Glutamatergic neuron (in vitro differentiated cells): Measurements from ENCODE around the gene PEX7. TPM values are rescaled to one million over a fixed set of nuclear protein-coding genes. Genes with fewer than 3 reads are reported as not detected.

ENCODE experiments used
- DNase-seq: peaks from one replicate; pipeline ENCODE4 v3.0.0; 2022
- H3K27ac Mint-ChIP-seq: one replicate; pipeline ENCODE4 v1.8.0; 2020; ENCODE audit warnings: mild to moderate bottlenecking, mixed read lengths, inconsistent platforms; ENCODE audit not compliant: unreplicated experiment
- H3K27me3 Mint-ChIP-seq: one replicate; pipeline ENCODE4 v1.8.0; 2020; ENCODE audit warnings: mild to moderate bottlenecking, moderate library complexity, mixed read lengths, inconsistent platforms; ENCODE audit not compliant: unreplicated experiment
- H3K36me3 Mint-ChIP-seq: one replicate; pipeline ENCODE4 v1.8.0; 2020; ENCODE audit warnings: mild to moderate bottlenecking, mixed read lengths, inconsistent platforms; ENCODE audit not compliant: unreplicated experiment
- H3K4me1 Mint-ChIP-seq: one replicate; pipeline ENCODE4 v1.8.0; 2020; ENCODE audit warnings: mild to moderate bottlenecking, low read depth, mixed read lengths, inconsistent platforms; ENCODE audit not compliant: unreplicated experiment
- H3K4me3 Mint-ChIP-seq: one replicate; pipeline ENCODE4 v1.8.0; 2020; ENCODE audit warnings: mild to moderate bottlenecking, mixed read lengths, inconsistent platforms; ENCODE audit not compliant: unreplicated experiment
- H3K9me3 Mint-ChIP-seq: one replicate; pipeline ENCODE4 v1.8.0; 2020; ENCODE audit warnings: mild to moderate bottlenecking, moderate library complexity, mixed read lengths, inconsistent platforms; ENCODE audit not compliant: unreplicated experiment
- total RNA-seq: library from RNA; stranded (reverse); fragmentation: NEBNext Ultra II Directional; extraction: Animal tissue kit (Norgen Biotek cat#: 25700); gene quantifications from one replicate; pipeline ENCODE4 v1.2.1, GENCODE V29; 2021; ENCODE audit not compliant: unreplicated experiment
- TF ChIP-seq, protein P1 (sequence below): fragments of 200-600 bp; sonication (generic); IDR thresholded peaks from one replicate; pipeline ENCODE4 v1.5.0; 2021; ENCODE audit not compliant: partially characterized antibody, unreplicated experiment

PEX7 gene
- total RNA-seq, 1 donor from 2014 or later = 4.1 TPM

DNA sequence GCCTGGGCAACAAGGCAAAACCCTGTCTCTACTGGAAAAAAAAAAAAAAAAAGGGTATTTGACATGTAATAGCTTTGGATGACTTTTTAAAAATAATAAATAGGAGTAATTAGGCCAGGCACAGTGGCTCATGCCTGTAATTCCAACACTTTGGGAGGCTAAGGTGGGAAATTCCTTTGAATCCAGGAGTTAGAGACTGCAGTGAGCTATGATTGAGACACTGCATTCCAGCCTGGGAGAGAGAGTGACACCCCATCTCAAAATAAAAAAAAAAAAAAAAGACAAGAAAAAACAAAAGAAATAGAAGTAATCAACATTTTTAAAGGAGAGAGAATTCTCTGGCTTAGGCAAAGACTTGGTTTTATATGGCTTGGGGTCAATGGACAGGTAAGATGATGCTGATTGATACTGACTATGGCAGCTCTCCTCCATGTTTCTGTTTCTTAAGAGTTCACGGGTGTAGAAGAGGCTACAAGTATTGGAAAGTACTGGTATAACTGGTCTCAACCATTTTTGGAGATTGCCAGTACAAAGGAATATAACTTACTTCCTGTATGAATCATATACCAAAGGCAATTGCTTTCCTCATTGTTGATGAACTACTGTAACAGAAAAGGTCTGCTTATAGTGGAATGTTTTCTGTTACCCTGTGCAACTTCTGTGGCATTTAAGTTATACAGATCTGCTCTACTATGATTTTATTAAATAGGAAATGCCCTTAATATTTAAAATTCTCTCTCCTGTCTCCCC, 40.2 kb upstream of the PEX7 start:
- DNase-seq = no peak
- Mint-ChIP-seq H3K4me3 (no peak overlapping the region), H3K4me1 (no peaks in the 10 kb centered on the region), H3K27me3 (no peaks in the 10 kb centered on the region), H3K27ac (no peak overlapping the region), H3K36me3 (no peaks in the 10 kb centered on the region), H3K9me3 (no peaks in the 10 kb centered on the region)
- TF ChIP-seq, protein P1, sequence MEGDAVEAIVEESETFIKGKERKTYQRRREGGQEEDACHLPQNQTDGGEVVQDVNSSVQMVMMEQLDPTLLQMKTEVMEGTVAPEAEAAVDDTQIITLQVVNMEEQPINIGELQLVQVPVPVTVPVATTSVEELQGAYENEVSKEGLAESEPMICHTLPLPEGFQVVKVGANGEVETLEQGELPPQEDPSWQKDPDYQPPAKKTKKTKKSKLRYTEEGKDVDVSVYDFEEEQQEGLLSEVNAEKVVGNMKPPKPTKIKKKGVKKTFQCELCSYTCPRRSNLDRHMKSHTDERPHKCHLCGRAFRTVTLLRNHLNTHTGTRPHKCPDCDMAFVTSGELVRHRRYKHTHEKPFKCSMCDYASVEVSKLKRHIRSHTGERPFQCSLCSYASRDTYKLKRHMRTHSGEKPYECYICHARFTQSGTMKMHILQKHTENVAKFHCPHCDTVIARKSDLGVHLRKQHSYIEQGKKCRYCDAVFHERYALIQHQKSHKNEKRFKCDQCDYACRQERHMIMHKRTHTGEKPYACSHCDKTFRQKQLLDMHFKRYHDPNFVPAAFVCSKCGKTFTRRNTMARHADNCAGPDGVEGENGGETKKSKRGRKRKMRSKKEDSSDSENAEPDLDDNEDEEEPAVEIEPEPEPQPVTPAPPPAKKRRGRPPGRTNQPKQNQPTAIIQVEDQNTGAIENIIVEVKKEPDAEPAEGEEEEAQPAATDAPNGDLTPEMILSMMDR = no peak

GRCh38 chr6:136783021-136783420, 39.4 kb upstream of the PEX7 start:
- Mint-ChIP-seq H3K4me3 (no peak overlapping the region), H3K27ac (no peak overlapping the region), H3K27me3 (no peaks in the 10 kb centered on the region), H3K9me3 (no peaks in the 10 kb centered on the region), H3K36me3 (no peaks in the 10 kb centered on the region), H3K4me1 (no peaks in the 10 kb centered on the region)
- DNase-seq = no peak
- TF ChIP-seq, protein P1 = no peak

GRCh38 chr6:136783495-136784270, 38.7 kb upstream of the PEX7 start:
- Mint-ChIP-seq H3K9me3 (no peaks in the 10 kb centered on the region), H3K36me3 (no peaks in the 10 kb centered on the region), H3K27me3 (no peaks in the 10 kb centered on the region), H3K27ac (no peak overlapping the region), H3K4me1 (no peaks in the 10 kb centered on the region), H3K4me3 (no peak overlapping the region)
- TF ChIP-seq, protein P1 = no peak
- DNase-seq = no peak

DNA sequence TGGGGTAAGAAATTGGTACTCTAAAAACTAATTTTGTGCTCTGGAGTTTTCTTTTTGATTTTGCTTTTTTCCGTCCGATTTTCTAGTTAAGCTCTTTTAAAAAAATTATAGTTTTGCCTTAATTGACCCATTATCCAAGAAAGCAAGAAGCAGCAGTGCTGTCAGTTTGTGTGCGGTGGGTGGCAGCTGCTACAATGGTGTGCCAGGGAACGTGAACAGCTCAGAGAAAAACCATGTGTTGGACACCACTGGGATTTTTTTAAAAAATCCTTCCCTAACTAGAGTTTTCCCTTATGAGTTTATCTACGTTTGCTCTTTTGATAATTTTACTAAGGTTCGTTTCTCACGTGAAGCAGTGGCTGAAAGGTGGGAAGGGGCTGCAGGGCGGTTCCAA, 38.1 kb upstream of the PEX7 start:
- TF ChIP-seq, protein P1 = no peak
- H3K27me3 Mint-ChIP-seq = no peaks in the 10 kb centered on the region
- no peaks in the 10 kb centered on the region for H3K9me3 Mint-ChIP-seq
- no peak for DNase-seq
- H3K4me1 Mint-ChIP-seq = no peaks in the 10 kb centered on the region
- H3K27ac Mint-ChIP-seq = no peak overlapping the region
- H3K36me3 Mint-ChIP-seq = no peaks in the 10 kb centered on the region
- H3K4me3 Mint-ChIP-seq = no peak overlapping the region
